Ectodermal cell (in vitro differentiated cells): Measurements from ENCODE around the gene TMOD4.

ENCODE experiments used
- H3K27ac ChIP-seq: 2 replicates; pipeline ENCODE4 v1.7.0; 2013; ENCODE audit warnings: mild to moderate bottlenecking, low read depth, low read length; ENCODE audit not compliant: insufficient read depth, poor library complexity, severe bottlenecking
- H3K27me3 ChIP-seq: 2 replicates; pipeline ENCODE4 v1.7.0; 2013; ENCODE audit warnings: mild to moderate bottlenecking, low read length; ENCODE audit not compliant: insufficient read depth, control insufficient read depth, poor library complexity, severe bottlenecking
- H3K36me3 ChIP-seq: one replicate; pipeline ENCODE4 v1.7.0; 2013; ENCODE audit warnings: low read length; ENCODE audit not compliant: control insufficient read depth, insufficient read depth
- H3K4me1 ChIP-seq: one replicate; pipeline ENCODE4 v1.7.0; 2013; ENCODE audit warnings: low read length; ENCODE audit not compliant: control insufficient read depth, insufficient read depth
- H3K4me3 ChIP-seq: 2 replicates; pipeline ENCODE4 v1.7.0; 2013; ENCODE audit warnings: low read depth, low read length, control low read depth; ENCODE audit not compliant: insufficient read depth
- H3K9me3 ChIP-seq: 2 replicates; pipeline ENCODE4 v1.7.0; 2013; ENCODE audit warnings: mild to moderate bottlenecking, low read length, moderate library complexity; ENCODE audit not compliant: control insufficient read depth
- WGBS, 2 experiments: methylation state at CpG; one replicate each; pipeline ENCODE4 v1.1.7; 2013; ENCODE audit warnings: missing lambda C conversion rate in 2 of 2; 5-methylcytosine and 5-hydroxymethylcytosine counted together

Gene TMOD4

DNA sequence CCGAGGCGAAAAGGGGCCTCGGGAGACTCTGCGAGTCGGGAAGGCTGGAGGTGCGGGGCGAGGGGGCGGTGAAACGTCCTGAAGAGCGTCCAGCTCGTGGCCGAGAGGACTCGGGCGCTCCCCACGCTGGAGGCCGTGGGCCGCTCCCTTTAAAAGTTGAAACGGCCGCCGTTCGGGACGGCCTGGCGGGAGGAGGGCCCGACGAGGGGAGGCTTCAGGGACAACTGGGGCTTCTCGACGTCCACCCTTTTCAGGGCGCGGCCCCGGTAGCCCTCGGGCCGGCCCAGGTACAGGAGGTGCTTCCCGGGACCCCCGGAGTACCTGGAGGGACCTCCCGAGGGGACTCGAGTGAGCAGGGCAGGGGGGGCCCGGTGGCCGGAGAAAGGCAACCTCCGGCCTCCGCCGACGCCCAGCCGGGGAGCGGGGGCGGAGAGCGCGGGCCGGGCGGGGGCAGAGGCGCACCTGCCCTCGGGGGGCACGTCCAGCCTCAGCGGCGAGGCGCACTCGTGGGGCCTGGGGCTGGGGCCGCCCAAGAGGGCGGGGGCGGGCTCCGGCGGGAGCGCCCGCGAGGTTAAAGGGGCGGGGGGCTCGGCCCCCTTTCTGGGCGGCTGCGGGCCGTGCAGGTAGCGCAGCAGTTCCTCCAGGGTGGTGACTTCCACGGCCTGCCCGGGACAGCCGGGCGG is 43.3 kb downstream of the TMOD4 start:
- Histone ChIP-seq H3K4me1 (peaks cover 11% of the 10 kb centered on the region), H3K9me3 (no peaks in the 10 kb centered on the region), H3K27ac (no peak overlapping the region), H3K36me3 (peaks cover 5% of the 10 kb centered on the region), H3K4me3 (no peak overlapping the region), H3K27me3 (peaks cover 32% of the 10 kb centered on the region)
- 72 to 76% methylated on average over 74 of the region's 74 CpGs for WGBS, 2 experiments

DNA sequence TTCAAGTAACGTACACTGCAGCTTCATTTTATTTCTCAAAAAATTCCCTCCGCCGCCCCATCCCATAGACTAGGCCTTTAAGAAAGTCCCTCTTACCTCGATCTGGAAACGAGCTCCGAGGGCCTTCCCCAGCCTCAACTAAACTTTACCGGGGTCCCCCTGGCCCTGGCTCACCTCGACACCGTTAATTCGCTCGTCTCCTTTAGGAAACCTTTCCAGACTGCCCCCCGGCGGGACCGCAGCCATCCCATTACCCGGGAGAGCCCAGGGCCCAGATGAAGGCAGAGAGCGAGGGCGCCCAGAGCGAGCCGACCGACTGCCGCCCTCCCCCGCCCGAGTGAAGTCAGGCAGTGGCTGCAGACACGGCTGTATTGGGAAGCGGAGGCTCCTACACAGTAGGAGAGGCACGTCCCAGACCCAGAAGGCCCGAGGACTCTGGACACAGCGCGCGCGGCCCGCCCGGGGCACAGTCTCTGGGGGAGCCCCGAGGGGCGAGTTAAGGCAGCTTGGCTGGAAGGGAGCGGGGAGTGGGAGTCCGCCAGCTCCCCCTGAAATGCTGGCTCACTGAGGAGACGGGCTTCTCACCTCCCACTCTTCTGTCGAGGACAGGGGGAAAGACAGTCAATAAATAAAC is 44.0 kb downstream of the TMOD4 start:
- peak overlapping the region; percentile 33 for H3K4me3 ChIP-seq
- peaks cover 32% of the 10 kb centered on the region for H3K27me3 ChIP-seq
- H3K9me3 ChIP-seq, result no peaks in the 10 kb centered on the region
- H3K4me1 ChIP-seq, result peaks cover 11% of the 10 kb centered on the region
- 33 to 35% methylated on average over 39 of the region's 39 CpGs for WGBS, 2 experiments
- H3K27ac ChIP-seq, result no peak overlapping the region
- H3K36me3 ChIP-seq, result peaks cover 5% of the 10 kb centered on the region

DNA sequence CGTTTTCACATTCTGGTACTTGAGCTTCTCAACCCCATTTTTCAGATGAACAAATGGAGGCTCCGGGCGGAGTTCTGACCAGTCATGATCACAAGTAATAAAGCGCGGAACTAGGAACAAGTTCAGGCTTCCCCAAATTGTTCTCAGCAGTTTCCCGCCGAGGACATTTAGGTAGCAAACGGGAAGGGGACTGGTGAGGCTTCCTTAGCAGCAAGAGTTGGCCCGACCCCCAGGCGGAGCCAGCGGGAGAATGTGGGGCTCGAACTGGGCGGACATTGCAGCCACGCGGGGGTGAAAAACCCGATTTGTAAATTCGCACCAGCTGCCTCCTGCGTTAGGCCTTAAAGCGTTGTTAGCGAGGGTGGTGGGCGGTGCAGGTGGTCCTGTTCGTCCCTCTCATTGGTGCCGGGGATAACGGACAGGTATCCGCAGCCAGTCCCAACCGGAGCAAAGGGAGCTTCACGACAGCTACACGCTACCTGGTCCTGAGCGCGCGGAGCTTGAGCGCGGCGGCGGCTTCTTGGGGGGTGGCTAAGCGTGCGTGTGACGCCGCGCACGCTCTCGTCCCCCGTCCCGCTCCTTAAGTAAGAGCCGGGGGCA is 44.7 kb downstream of the TMOD4 start:
- H3K36me3 ChIP-seq, result peaks cover 5% of the 10 kb centered on the region
- 15 to 16% methylated on average over 45 of the region's 45 CpGs for WGBS, 2 experiments
- peaks cover 32% of the 10 kb centered on the region for H3K27me3 ChIP-seq
- H3K9me3 ChIP-seq, result no peaks in the 10 kb centered on the region
- peak overlapping the region; percentile 33 for H3K4me3 ChIP-seq
- H3K4me1 ChIP-seq, result peaks cover 11% of the 10 kb centered on the region
- no peak overlapping the region for H3K27ac ChIP-seq

DNA sequence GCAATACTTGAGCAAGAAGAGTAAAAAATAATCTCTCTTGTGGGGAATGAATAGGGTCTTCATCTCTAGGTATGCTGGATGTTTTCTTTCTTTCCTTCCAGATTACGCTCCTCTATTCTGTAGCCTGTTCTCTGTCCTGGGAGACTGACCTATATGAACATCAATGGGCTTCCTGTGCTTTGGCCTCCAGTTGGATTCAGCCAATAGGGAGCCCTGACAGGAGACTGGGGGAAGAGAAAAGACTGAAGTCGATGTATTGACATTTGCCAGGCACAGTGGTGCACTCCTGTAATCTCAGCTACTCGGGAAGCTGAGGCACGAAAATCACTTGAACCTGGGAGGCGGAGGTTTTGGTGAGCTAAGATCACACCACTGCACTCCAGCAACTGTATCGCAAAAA is 47.0 kb downstream of the TMOD4 start:
- Histone ChIP-seq H3K27ac (no peak overlapping the region), H3K9me3 (no peaks in the 10 kb centered on the region), H3K4me3 (no peak overlapping the region), H3K27me3 (peaks cover 32% of the 10 kb centered on the region), H3K4me1 (peaks cover 11% of the 10 kb centered on the region), H3K36me3 (no peaks in the 10 kb centered on the region)
- 77 to 82% methylated on average over 6 of the region's 6 CpGs for WGBS, 2 experiments

DNA sequence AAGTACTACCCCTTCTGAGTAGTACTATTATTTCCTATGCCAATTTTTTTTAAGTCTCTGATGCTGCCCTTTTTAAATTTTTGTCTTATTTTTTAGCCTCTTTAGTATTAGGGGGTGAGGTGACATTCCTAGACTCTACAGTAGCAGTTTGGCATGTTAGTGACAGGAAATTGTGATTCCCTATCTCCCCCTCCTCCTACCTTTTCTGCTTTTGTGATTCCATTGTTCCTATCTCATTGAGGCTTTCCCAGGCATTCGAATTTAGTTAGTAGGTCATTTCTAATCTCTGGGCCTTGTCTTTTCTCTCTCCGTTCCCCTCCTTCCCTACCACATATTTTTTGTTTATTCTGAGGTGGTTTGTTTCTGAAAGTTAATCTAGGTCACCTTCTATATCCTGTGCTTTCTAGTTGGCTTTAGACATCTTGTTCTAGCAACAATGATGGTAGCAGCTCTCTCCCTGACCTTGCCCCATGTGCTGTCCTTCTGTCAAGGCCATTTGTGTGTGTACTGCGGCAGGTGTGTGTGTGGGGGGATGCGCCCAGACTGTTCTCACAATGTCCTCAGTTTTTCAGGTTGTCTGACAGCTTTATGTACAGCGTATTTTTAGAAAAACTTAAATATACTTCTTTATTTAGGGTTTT is 50.9 kb downstream of the TMOD4 start:
- H3K9me3 ChIP-seq, result no peaks in the 10 kb centered on the region
- 69 to 77% methylated on average over 3 to 5 of the region's 5 CpGs for WGBS, 2 experiments

More for the DNA sequence above, 50.9 kb downstream of the TMOD4 start:
- H3K27me3 ChIP-seq, result no peaks in the 10 kb centered on the region
- no peak overlapping the region for H3K27ac ChIP-seq
- H3K36me3 ChIP-seq, result no peaks in the 10 kb centered on the region
- no peaks in the 10 kb centered on the region for H3K4me1 ChIP-seq
- no peak overlapping the region for H3K4me3 ChIP-seq
